HFFc6 (cell line): ENCODE data around the gene C12orf56. TPM values are rescaled to one million over a fixed set of nuclear protein-coding genes. Genes with fewer than 3 reads are reported as not detected.

Experiments used
- DNase-seq: peaks from one replicate; pipeline ENCODE4 v3.0.0-alpha.2; 2018
- H3K27ac Mint-ChIP-seq: 2 replicates; pipeline ENCODE4 v1.8.0; 2020; ENCODE audit warnings: mild to moderate bottlenecking, mixed read lengths
- H3K27me3 Mint-ChIP-seq: 2 replicates; pipeline ENCODE4 v1.8.0; 2021; ENCODE audit warnings: mild to moderate bottlenecking, moderate library complexity, mixed read lengths; ENCODE audit not compliant: insufficient read depth
- H3K36me3 Mint-ChIP-seq: 2 replicates; pipeline ENCODE4 v1.8.0; 2021; ENCODE audit warnings: low read depth, mixed read lengths
- H3K4me1 Mint-ChIP-seq: 2 replicates; pipeline ENCODE4 v1.8.0; 2020; ENCODE audit warnings: low read depth, mixed read lengths
- H3K4me3 Mint-ChIP-seq: 2 replicates; pipeline ENCODE4 v1.8.0; 2020; ENCODE audit warnings: mild to moderate bottlenecking, moderate library complexity, mixed read lengths
- H3K9me3 Mint-ChIP-seq: 2 replicates; pipeline ENCODE4 v1.8.0; 2020; ENCODE audit warnings: mild to moderate bottlenecking, mixed read lengths
- CTCF ChIP-seq: fragments of 200-600 bp; sonication (generic); IDR thresholded peaks from 2 replicates; pipeline ENCODE4 v1.5.0; 2021; ENCODE audit warnings: antibody characterized with exemption, mild to moderate bottlenecking
- total RNA-seq, 6 experiments: library from RNA; stranded (reverse); fragmentation: NEBNext Ultra II Directional; extraction: Animal tissue kit (Norgen Biotek cat#: 25700); gene quantifications; 2 replicates in 1 of 6; 3 replicates in 5 of 6; pipeline ENCODE4 v1.2.3, GENCODE V29; 2021

Gene C12orf56
- total RNA-seq, 6 experiments from 2014 or later = not detected

DNA sequence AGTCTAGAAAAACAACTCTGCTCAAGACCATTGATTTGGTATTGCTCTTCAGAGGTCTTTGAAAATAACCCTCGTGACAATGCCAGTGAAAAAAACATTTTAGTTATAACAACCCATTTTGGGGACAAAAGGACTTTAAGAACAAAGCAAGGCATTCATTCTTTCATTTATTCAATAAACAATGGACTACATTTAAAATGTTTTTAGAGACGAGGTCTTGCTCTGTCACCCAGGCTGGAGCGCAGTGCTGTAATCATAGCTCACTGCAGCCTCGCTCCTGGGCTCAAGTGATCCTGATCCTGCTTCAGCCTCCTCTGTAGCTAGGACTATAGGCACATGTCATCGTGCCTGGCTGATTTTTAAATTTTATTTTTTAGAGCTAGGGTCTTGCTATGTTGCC lies 160.8 kb downstream of the C12orf56 start:
- TF ChIP-seq CTCF = no peak
- Mint-ChIP-seq H3K36me3 (no peaks in the 10 kb centered on the region), H3K9me3 (no peaks in the 10 kb centered on the region), H3K4me1 (peaks cover 5% of the 10 kb centered on the region), H3K27me3 (no peaks in the 10 kb centered on the region; the same call in 1 of the 2 replicates), H3K4me3 (no peak overlapping the region), H3K27ac (no peak overlapping the region)
- DNase-seq = no peak

GRCh38 chr12:64229240-64229639 lies 161.3 kb downstream of the C12orf56 start:
- Mint-ChIP-seq H3K4me3 (no peak overlapping the region), H3K27ac (no peak overlapping the region), H3K9me3 (no peaks in the 10 kb centered on the region), H3K27me3 (no peaks in the 10 kb centered on the region; the same call in 1 of the 2 replicates), H3K4me1 (peaks cover 5% of the 10 kb centered on the region), H3K36me3 (no peaks in the 10 kb centered on the region)
- no peak for TF ChIP-seq CTCF
- DNase-seq = no peak

DNA sequence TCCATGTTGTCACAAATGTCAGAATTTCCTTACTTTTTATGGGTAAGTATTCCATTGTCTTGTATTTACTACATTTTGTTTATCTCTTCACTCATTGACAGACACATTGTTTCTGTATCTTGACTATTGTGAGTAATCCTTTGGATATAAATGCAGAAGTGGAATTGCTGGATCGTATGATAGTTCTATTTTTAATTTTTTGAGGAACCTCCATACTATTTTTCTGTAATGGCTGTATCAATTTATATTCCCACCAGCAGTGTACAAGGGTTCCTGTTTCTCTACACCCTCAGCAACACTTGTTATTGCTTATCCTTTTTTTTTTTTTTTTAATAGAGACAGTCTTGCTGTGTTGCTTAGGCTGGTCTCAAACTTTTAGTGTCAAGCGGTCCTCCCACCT lies 164.9 kb downstream of the C12orf56 start:
- Mint-ChIP-seq H3K36me3 (no peaks in the 10 kb centered on the region), H3K27me3 (peaks cover 4% of the 10 kb centered on the region), H3K4me1 (peaks cover 12% of the 10 kb centered on the region), H3K4me3 (no peak overlapping the region), H3K27ac (no peak overlapping the region), H3K9me3 (no peaks in the 10 kb centered on the region)
- DNase-seq = no peak
- no peak for TF ChIP-seq CTCF

DNA sequence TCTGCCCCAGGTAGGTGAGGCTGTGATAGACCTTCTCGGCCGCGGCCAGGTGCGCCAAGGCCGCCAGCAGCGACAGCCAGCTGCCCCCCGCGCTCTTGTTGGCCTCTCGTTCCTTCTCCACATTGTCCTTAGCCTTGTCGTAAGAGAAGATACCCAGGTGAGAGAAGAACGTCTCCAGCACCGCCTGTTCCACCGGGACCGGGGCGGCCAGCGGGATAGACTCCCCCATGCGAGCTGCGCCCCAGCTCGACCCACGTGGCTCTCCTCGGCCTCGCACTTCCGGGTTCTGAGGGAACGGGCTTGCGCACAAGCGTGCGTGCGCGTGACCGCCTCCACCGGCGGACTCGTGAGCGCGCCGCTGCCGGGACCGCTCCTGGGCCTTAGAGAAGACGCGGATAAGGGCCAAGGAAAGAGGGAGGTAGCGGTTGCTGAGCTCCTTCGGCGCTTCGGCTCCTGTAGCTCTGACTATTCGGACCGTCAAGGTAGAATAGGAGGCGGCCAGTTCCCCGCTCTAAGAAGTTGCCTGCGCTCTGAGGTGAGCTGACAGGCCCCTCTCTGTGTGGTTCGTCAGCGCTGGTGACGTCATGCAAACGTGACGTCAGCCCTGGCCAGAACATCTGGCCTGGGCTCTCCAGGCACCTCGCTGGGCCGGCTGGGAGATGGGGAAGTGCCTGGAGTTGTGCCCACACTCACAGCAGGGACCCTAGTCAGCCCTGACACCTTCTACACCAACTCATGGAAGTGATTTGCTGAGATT lies 168.4 kb downstream of the C12orf56 start, which contains the start of gene KICS2:
TSS of gene KICS2 (minus strand) at position 288 of the 757 bp plus-strand sequence. CDS start at position 229, 59 bp downstream.
- H3K27ac Mint-ChIP-seq = peak within 1 kb of the TSS; percentile 86
- no peaks in the 10 kb centered on the region for H3K36me3 Mint-ChIP-seq
- peaks cover 29% of the 10 kb centered on the region for H3K4me1 Mint-ChIP-seq
- H3K9me3 Mint-ChIP-seq = no peaks in the 10 kb centered on the region
- peaks cover 4% of the 10 kb centered on the region for H3K27me3 Mint-ChIP-seq
- TF ChIP-seq CTCF = peak; percentile 31; the same call in 1 of the 2 replicates
- peak within 1 kb of the TSS; percentile 90 for H3K4me3 Mint-ChIP-seq
- peak; percentile 86 for DNase-seq

- Mint-ChIP-seq H3K36me3 (no peaks in the 10 kb centered on the region), H3K27me3 (peaks cover 4% of the 10 kb centered on the region), H3K27ac (peak overlapping the region; percentile 86), H3K9me3 (no peaks in the 10 kb centered on the region), H3K4me1 (peaks cover 29% of the 10 kb centered on the region), H3K4me3 (peak overlapping the region; percentile 90)
- TF ChIP-seq CTCF = no peak
- DNase-seq = peak; percentile 66
Observed at GRCh38 chr12:64221651-64222008, 168.9 kb downstream of the C12orf56 start.
